Parietal lobe (tissue), 1 donor: Measurements from ENCODE around the gene CD8B2. TPM values are rescaled to one million over a fixed set of nuclear protein-coding genes. Genes with fewer than 3 reads are reported as not detected.

ENCODE experiments used
- total RNA-seq: library from RNA; depleted of rRNA; stranded (reverse); fragments of >200 nt; gene quantifications from one replicate; pipeline ENCODE4 v1.2.3, GENCODE V29; 2014

The CD8B2 gene
- not detected for total RNA-seq

DNA sequence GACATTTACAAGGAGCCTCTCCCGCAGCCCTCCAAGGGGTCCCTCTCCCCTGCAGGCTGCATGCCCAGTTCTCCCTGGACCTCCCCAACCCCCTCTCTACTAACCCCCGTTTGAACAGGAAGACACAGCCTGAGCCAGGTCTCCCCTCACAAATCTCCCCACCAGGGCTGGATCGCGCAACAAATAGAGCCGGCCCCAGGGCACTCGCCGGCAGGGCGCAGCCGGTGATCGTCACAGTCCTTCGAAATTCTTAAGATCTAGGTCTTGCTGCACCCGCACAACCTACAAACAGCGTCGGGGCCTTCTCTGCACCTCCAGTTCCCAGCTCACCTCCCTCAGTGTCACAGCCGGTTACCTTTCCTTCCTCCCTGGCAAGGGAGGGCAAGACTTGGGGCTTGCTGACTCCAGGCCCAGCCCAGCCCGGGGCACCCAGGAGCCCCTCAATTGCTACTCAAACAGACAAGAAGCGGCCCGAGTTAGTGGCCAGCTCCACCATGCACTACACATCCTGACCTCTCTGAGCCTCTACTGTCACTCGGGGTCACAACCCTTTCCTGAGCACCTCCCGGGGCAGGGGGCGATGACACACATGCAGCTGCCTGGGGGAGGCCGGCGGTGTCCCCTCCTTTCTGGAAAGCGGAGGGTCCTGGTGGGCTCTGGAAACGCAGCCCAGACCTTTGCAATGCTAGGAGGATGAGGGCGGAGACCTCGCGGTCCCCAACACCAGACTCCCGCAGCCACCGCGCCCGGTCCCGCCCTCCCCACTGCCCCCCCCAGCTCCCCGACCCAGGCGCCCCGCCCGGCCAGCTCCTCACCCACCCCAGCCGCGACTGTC, at the start of gene CD8B2:
Gene CD8B2, plus strand, starts transcription at position 814 of the 835 bp plus-strand sequence. CDS start 63 bp downstream, outside the sequence.

DNA sequence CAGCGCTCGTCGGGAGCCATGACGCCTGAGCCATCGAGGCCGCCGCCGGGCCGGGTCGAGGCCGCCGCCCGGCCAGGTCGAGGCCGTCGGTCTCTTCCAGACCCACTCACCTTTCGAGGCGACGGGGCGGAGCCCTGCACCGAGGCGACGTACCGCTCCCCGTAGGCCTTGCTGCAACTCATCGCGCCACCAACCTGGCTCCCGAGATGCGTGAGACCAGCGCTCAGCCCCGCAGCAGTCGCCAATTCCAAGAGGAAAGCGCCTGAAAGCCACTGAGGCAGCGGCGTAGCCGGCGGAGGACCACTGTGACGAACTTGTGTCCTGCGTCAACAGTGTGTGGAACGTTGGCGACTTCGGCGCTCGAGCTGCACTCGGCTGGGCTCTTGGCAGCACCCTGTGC, 19.1 kb upstream of the CD8B2 start, which contains the start of gene RGPD3:
Gene RGPD3, minus strand, starts transcription at position 307 of the 400 bp plus-strand sequence. Its CDS starts 125 bp downstream, at position 182.

Other genes starting within 250 kb of the CD8B2 start
- 1.3 TPM for gene RGPD3, start 19.0 kb upstream of the CD8B2 start, total RNA-seq